C4-2B (cell line): ENCODE results near the gene PDXP.

ENCODE experiments used
- CTCF ChIP-seq: fragments of 450-650 bp; conservative IDR thresholded peaks from 2 replicates; pipeline ENCODE4 v1.5.1; 2017; ENCODE audit warnings: mild to moderate bottlenecking
- ZFX ChIP-seq: fragments of 450-650 bp; IDR thresholded peaks from 2 replicates; pipeline ENCODE4 v1.6.1; 2017

- TF ChIP-seq CTCF: no peak
- TF ChIP-seq ZFX: no peak
Observed at GRCh38 chr22:37640591-37641560, 17.6 kb upstream of the PDXP start.
